K562 (cell line): Measurements from ENCODE around the gene PTH1R. TPM values are rescaled to one million over a fixed set of nuclear protein-coding genes. Genes with fewer than 3 reads are reported as not detected.

Source experiments
- ASH1L ChIP-seq: fragments of 450-650 bp; IDR thresholded peaks from 2 replicates; pipeline ENCODE4 v1.6.1; 2018; ENCODE audit warnings: borderline replicate concordance, mild to moderate bottlenecking, low read depth; ENCODE audit not compliant: partially characterized antibody
- CEBPB ChIP-seq: fragments of 450-650 bp; IDR thresholded peaks from 2 replicates; pipeline ENCODE4 v1.6.1; 2016; ENCODE audit warnings: missing genetic modification characterization, missing compliant biosample characterization
- DMBX1 ChIP-seq: fragments of 250-450 bp; sonication (Bioruptor Pico); IDR thresholded peaks from 2 replicates; pipeline ENCODE4 v1.8.0; 2022; ENCODE audit warnings: inconsistent platforms, mild to moderate bottlenecking, moderate library complexity, borderline replicate concordance
- FOXJ3 ChIP-seq: sonication (generic); formaldehyde crosslinking; IDR thresholded peaks from 2 replicates; pipeline ENCODE4 v1.4.0; 2020; ENCODE audit warnings: mild to moderate bottlenecking, missing genetic modification reagents
- HMGXB4 ChIP-seq: sonication (generic); formaldehyde crosslinking; IDR thresholded peaks from 2 replicates; pipeline ENCODE4 v1.8.1; 2023; ENCODE audit warnings: mild to moderate bottlenecking, missing genetic modification reagents
- L3MBTL2 ChIP-seq: fragments of 450-650 bp; IDR thresholded peaks from 2 replicates; pipeline ENCODE4 v1.6.1; 2016; ENCODE audit warnings: mild to moderate bottlenecking, moderate library complexity
- MEIS2 ChIP-seq: fragments of 450-650 bp; IDR thresholded peaks from 2 replicates; pipeline ENCODE4 v1.6.1; 2014; ENCODE audit warnings: mild to moderate bottlenecking; ENCODE audit not compliant: partially characterized antibody
- NCOA6 ChIP-seq: fragments of 450-650 bp; IDR thresholded peaks from 2 replicates; pipeline ENCODE4 v1.6.1; 2017; ENCODE audit warnings: mild to moderate bottlenecking
- PHF8 ChIP-seq: fragments of 200-600 bp; sonication (generic); IDR thresholded peaks from 2 replicates; pipeline ENCODE4 v1.6.1; 2012; ENCODE audit warnings: mixed run types, mild to moderate bottlenecking, inconsistent platforms, low read length, moderate library complexity, borderline replicate concordance
- RAD21 ChIP-seq, 2 experiments: fragments of 250-450 bp in 1 of 2; fragments of 450-650 bp in 1 of 2; sonication (Bioruptor Pico) in 1 of 2; formaldehyde crosslinking in 1 of 2; IDR thresholded peaks in 1 of 2; conservative IDR thresholded peaks in 1 of 2; 2 replicates each; pipeline versions ENCODE4 v1.4.0 to v1.8.0; 2020 to 2022; ENCODE audit warnings: mild to moderate bottlenecking in 2 of 2, moderate library complexity in 1 of 2
- RBFOX2 ChIP-seq: fragments of 200-400 bp; formaldehyde crosslinking; IDR thresholded peaks from 2 replicates; pipeline ENCODE4 v1.6.1; 2017; ENCODE audit warnings: low read depth, mild to moderate bottlenecking, low read length, moderate library complexity
- TARDBP ChIP-seq: fragments of 450-650 bp; IDR thresholded peaks from 2 replicates; pipeline ENCODE4 v1.6.1; 2016
- ZBTB11 ChIP-seq, 3 experiments: fragments of 200-800 bp in 1 of 3; fragments of 250-450 bp in 1 of 3; fragments of 450-650 bp in 1 of 3; sonication (Bioruptor Pico) in 1 of 3; sonication (Bioruptor generic) in 1 of 3; formaldehyde crosslinking in 1 of 3; IDR thresholded peaks; 2 replicates each; pipeline versions ENCODE4 v1.6.1 to v1.8.0; 2016 to 2022; ENCODE audit warnings: mild to moderate bottlenecking in 2 of 3, missing genetic modification characterization in 2 of 3, missing compliant biosample characterization in 1 of 3, moderate library complexity in 1 of 3
- ZNF717 ChIP-seq: fragments of 250-450 bp; sonication (Bioruptor Pico); IDR thresholded peaks from 2 replicates; pipeline ENCODE4 v1.5.0; 2021
- polyA plus RNA-seq, 8 experiments: library from polyadenylated mRNA; depleted of rRNA in 4 of 8; stranded (reverse) in 5 of 8; unstranded in 3 of 8; fragments of >200 nt; fragmentation: Nextera tagmentation in 2 of 8; fragmentation: Illumina TruSeq in 1 of 8; extraction: Ambion mirVana in 2 of 8; extraction: Trizol in 1 of 8; gene quantifications; 2 replicates each; pipeline versions ENCODE4 v1.2.1 to v1.2.3, GENCODE V29; 2011 to 2014; ENCODE audit warnings: inconsistent platforms in 1 of 8, missing spikeins in 1 of 8
- total RNA-seq, 7 experiments: library from RNA; depleted of rRNA in 6 of 7; stranded (reverse); fragments of >200 nt in 6 of 7; fragmentation: Illumina TruSeq in 2 of 7; extraction: Trizol in 2 of 7; gene quantifications; 2 replicates each; pipeline versions ENCODE4 v1.2.1 to v1.2.3, GENCODE V29; 2011 to 2021; ENCODE audit warnings: low replicate concordance in 1 of 7
- TF ChIP-seq, protein P1 (sequence below), 2 experiments: fragments of 450-650 bp; IDR thresholded peaks; 2 replicates each; pipeline ENCODE4 v1.6.1; 2018; ENCODE audit warnings: mild to moderate bottlenecking in 2 of 2, low read depth in 1 of 2; ENCODE audit not compliant: partially characterized antibody in 2 of 2

The PTH1R gene
- total and polyA plus RNA-seq, 9 of the 15 experiments (the other 6 are each of a cell fraction or from before 2014, with no cell fraction given), result not detected

DNA sequence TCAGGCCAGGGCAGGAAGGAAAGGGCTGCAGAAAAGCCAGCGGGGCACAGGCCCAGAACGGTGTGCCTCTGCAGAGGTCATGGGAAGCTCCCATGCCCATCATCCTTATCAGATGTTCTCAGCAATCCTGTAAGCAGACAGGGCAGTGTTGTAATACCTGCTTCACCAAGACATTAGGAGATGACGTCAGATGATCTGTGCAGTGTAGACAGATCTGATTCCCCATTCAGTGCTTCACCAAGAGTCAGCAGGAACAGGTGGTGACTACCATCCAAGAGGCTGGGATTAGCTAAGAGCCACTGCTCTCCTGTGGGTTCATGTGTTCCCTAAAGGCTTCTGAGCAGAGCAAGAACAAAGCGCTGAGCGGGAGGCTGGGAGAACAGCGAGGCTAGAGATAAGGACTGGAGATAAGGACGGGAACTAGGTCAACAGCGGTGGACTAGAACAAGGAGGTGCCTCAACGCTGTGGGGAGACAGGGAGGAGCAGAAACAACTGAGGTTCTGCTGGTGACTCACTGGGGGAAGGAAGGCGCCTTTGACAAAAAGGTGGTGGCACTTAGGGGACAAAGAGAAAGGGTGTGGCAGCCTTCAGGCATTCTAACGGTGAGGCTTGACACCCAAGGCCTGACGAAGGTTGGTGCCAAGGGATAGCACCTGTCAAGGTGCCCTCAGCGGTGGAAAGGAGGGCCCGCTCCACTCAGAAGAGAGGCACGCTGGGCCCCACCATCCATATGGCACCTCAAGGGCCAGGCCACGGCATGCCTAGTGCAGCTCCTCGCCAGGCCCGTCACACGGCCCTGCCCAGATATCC lies 70.7 kb downstream of the PTH1R start (continued):
- TF ChIP-seq DMBX1, result peak; percentile 15; the same call in 1 of the 2 replicates
- TF ChIP-seq CEBPB, result peak; percentile 93
- no peak; the same call in 1 of the 2 replicates for TF ChIP-seq PHF8
- TF ChIP-seq, protein P1, sequence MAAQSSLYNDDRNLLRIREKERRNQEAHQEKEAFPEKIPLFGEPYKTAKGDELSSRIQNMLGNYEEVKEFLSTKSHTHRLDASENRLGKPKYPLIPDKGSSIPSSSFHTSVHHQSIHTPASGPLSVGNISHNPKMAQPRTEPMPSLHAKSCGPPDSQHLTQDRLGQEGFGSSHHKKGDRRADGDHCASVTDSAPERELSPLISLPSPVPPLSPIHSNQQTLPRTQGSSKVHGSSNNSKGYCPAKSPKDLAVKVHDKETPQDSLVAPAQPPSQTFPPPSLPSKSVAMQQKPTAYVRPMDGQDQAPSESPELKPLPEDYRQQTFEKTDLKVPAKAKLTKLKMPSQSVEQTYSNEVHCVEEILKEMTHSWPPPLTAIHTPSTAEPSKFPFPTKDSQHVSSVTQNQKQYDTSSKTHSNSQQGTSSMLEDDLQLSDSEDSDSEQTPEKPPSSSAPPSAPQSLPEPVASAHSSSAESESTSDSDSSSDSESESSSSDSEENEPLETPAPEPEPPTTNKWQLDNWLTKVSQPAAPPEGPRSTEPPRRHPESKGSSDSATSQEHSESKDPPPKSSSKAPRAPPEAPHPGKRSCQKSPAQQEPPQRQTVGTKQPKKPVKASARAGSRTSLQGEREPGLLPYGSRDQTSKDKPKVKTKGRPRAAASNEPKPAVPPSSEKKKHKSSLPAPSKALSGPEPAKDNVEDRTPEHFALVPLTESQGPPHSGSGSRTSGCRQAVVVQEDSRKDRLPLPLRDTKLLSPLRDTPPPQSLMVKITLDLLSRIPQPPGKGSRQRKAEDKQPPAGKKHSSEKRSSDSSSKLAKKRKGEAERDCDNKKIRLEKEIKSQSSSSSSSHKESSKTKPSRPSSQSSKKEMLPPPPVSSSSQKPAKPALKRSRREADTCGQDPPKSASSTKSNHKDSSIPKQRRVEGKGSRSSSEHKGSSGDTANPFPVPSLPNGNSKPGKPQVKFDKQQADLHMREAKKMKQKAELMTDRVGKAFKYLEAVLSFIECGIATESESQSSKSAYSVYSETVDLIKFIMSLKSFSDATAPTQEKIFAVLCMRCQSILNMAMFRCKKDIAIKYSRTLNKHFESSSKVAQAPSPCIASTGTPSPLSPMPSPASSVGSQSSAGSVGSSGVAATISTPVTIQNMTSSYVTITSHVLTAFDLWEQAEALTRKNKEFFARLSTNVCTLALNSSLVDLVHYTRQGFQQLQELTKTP (IDR thresholded peaks at IDR 0.05; ENCODE audit: low read depth in 1 of 2, partially characterized antibody in 2 of 2), result peak; percentile 77 to 81
- TF ChIP-seq NCOA6, result no peak
- peak; percentile 39; the same call in 1 of the 2 replicates for TF ChIP-seq RBFOX2
- TF ChIP-seq ZBTB11 (CRISPR knock-in tag; IDR thresholded peaks at IDR 0.05), result 0 out of 6 replicates have a peak, but pooled peaks of 1 of the 3 experiments have one; percentile 20
- TF ChIP-seq ASH1L, result no peak
- peak; percentile 63 for TF ChIP-seq MEIS2
- TF ChIP-seq HMGXB4 (CRISPR knock-in tag), result 0 out of 2 replicates have a peak, but pooled peaks have one; percentile 42
- peak in 1 of 2 experiments; percentile 31; a peak in 1 of 4 replicates for TF ChIP-seq RAD21 (CRISPR knock-in tag; conservative IDR thresholded peaks at IDR 0.05 in 1 of 2, IDR thresholded peaks at IDR 0.05 in 1 of 2)
- no peak for TF ChIP-seq ZNF717
- TF ChIP-seq TARDBP, result 0 out of 2 replicates have a peak, but pooled peaks have one; percentile 23
- no peak for TF ChIP-seq FOXJ3 (CRISPR knock-in tag)
- peak; percentile 73 for TF ChIP-seq L3MBTL2
